DND-41 (cell line): ENCODE data around the gene SLC12A8.

Source experiments
- EZH2 ChIP-seq: IDR thresholded peaks from 3 replicates; pipeline ENCODE4 v1.6.1; 2012; ENCODE audit warnings: borderline replicate concordance, low read depth, mild to moderate bottlenecking, moderate library complexity, low read length, inconsistent platforms; ENCODE audit not compliant: severe bottlenecking
- TF ChIP-seq, protein P1 (sequence below): IDR thresholded peaks from 2 replicates; pipeline ENCODE4 v1.5.1; 2012; ENCODE audit warnings: borderline replicate concordance, low read length, moderate library complexity, mild to moderate bottlenecking; ENCODE audit not compliant: poor library complexity, severe bottlenecking; ENCODE audit errors: extremely low read depth

DNA sequence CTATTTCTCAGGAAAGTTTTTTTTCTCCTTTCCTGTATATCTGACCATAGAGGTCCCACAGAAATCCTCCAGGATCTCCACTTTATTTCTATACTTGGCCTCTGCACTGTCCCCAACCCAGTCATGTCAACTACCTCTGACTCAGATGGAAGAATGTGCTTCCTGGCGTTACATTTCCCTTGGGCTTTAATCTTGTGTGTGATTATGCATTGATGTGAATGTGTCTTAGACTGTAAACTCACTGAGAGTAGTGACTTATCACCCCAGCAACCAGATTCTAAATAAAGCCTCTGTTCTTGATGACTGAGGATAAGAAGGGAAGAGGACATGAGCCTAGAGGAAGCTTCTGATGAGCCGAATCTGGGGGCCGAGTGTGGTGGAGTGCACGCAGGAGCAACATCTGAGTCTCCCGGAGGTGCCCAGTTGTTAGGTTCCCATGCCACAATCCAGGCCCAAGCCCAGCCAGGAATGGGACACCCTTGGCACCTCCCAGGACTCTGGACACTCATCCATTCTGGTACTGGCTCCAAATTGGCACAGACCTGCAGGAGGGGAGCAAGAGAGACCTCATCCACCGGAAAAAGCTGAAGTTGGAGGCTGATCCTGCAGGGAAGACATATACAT, 124.7 kb downstream of the SLC12A8 start:
- no peak for TF ChIP-seq EZH2
- TF ChIP-seq, protein P1, sequence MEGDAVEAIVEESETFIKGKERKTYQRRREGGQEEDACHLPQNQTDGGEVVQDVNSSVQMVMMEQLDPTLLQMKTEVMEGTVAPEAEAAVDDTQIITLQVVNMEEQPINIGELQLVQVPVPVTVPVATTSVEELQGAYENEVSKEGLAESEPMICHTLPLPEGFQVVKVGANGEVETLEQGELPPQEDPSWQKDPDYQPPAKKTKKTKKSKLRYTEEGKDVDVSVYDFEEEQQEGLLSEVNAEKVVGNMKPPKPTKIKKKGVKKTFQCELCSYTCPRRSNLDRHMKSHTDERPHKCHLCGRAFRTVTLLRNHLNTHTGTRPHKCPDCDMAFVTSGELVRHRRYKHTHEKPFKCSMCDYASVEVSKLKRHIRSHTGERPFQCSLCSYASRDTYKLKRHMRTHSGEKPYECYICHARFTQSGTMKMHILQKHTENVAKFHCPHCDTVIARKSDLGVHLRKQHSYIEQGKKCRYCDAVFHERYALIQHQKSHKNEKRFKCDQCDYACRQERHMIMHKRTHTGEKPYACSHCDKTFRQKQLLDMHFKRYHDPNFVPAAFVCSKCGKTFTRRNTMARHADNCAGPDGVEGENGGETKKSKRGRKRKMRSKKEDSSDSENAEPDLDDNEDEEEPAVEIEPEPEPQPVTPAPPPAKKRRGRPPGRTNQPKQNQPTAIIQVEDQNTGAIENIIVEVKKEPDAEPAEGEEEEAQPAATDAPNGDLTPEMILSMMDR = no peak
